GM18517 (cell line): Measurements from ENCODE around the gene CD247.

Experiments
- ATAC-seq: cut with Tn5 transposase; IDR thresholded peaks from one replicate; pipeline ENCODE4 v1.9.1; 2021; ENCODE audit warnings: mild to moderate bottlenecking, moderate library complexity; ENCODE audit not compliant: unreplicated experiment

CD247 gene

DNA sequence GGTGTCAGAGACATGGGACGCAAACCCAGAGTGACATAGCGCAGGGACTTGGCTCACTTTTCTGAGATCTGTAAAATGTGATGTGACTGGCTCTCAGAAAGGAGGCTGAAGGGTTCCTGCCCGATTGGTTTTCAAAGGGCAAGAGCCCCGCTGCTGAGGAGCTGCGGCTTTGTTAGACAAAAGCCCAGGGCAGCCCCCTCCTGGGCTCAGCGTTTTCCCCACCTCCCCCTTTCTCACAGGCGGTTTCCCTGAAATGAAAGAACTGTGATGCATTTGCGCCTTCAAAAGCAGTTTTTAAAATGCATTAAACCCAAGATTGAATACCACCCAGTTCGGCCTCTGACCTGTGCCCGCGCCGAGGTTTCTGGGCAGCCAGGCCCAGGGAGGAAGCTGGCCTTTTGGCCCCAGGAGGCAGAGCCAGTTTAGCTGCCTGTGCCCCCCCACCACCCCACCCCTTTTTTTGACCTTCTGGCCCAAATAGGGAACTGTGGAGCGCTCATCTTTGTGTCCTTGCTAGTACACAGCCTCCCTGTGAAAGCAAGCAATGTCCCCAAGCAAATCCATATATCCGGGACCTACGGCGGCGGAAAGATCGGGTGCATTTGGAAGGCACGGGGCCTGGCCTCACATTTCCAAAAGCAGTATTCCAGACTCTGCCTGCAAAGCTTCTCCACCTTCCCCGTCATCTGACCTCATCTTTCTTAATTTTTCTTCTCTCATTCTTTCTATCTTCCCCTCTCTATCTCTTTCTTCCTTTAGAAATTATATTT is 28.6 kb downstream of the CD247 start:
- no peak for ATAC-seq

DNA sequence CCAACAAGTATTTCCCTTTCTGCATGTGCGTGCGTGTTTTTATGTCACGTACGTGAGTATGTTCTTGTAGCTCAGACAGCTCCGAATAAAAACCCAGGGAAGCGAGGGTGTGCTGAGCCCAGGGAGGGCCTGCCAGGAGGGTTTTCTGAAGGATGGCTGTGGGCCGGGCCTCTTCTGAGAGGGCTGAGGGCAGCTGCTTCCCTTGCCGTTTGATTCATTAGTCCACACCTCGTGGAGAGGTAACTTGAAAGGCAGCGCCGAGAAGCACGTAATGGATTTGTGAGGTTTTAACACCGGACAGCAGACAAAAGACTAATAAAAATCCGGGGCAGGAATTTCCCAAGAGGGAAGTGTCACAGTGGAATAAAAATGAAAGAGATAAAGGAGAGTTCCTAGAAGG is 29.5 kb downstream of the CD247 start:
- ATAC-seq = no peak

DNA sequence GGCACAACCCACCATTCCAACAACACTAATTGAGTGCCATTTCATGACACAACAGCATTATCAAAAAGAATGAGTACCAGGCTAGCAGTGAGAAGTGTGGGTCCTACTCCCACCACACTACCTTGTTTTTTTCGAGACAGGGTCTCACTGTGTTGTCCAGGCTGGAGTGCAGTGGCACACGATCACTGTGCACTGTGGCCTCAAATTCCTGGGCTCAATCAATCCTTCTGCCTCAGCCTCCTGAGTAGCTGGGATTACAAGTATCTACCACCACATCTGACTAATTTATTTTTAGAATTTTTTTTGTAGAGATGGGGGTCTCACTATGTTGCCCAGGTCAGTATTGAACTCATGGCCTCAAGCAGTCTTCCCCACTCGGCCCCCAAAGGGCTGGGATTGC is 30.7 kb downstream of the CD247 start:
- no peak for ATAC-seq

DNA sequence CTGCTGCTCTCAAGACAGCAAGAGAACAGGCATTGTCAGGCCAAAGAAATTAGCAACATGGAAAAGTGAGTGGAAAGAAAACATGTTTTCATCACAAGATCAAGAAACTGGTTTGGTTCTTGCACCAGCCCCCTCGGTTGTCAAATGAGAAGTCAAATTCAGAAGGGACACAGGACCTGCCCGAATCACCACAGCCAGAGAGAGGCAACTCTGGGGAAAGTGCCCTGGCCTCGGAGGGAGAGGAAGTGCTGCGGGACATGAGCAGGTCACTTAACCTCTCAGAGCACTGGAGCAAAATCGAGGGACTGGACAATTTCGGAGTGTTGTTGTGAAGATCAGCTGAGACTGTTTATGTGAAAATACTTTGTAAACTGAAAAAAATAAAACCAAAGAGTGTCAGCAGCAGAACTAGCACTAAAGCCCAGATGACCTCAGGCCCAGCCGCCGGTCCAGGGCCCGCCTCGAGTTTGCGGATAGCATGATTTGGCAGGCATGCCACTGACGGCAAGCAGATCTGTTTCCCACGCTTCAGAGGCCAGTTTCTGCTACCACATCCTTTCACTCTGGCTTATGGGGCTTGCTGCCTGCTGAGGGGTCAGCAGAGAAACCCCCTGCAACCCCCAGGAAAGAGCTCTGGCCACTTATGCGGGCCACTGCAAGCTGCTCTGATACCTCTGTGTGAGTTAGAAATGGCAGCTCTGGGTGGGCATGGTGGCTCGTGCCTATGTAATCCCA is 32.1 kb downstream of the CD247 start:
- no peak for ATAC-seq

DNA sequence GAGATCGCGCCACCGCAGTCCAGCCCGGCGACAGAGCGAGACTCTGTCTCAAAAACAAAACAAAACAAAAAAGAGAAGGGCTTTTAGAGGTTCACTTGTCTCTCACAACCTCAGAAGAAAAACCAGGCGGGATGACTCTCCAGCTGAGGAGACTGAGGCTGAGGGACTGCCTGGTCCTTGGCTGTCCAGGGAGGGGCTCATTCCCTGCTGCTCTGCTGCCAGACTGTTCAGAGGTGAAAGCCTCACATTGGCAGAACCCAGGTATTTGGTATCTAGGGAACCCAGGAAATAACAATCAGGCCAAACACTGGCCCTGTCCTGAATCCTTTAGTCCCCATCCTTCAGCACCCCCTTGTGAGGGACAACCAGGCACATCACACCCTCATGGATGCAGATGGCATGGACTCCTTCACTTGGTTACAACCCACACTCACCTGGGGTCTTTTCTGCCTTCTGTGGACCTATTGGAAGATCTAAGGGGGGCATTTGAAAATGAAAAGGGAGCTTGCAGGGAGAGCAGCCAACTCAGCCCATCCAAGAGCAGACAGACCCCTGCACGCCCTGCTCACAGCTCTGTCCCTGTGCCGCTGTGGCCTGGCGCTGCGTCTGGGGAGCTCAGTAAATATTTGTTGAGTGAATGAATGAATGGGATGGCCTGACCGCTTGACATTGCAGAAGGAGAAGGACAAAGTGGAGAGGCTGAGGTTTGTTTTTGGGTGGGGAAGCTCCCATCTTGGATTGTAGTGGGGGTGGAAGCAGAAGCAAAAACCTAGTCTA is 33.4 kb downstream of the CD247 start:
- ATAC-seq = no peak

GRCh38 chr1:167483790-167484189 is 34.5 kb downstream of the CD247 start:
- ATAC-seq = no peak

DNA sequence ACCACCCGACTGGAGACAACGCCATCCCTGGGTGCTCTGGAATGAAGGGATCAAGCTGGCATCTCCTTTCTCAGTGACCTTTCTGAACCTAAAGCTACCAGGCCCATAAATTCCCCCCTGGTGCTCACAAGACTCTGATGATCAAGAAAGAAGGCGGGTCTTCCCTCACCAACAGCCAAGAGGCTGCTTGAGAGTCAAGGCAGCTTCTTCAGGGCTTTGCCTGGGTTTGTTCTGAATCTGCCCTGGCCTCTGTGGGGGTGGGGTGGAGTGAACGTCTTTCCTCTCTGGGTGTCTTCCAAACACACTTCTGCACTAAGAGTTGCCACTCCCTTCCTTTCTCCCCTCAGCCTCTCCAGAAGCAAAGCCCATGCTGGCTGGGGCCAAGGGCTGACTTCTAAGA is 36.1 kb downstream of the CD247 start:
- no peak for ATAC-seq

DNA sequence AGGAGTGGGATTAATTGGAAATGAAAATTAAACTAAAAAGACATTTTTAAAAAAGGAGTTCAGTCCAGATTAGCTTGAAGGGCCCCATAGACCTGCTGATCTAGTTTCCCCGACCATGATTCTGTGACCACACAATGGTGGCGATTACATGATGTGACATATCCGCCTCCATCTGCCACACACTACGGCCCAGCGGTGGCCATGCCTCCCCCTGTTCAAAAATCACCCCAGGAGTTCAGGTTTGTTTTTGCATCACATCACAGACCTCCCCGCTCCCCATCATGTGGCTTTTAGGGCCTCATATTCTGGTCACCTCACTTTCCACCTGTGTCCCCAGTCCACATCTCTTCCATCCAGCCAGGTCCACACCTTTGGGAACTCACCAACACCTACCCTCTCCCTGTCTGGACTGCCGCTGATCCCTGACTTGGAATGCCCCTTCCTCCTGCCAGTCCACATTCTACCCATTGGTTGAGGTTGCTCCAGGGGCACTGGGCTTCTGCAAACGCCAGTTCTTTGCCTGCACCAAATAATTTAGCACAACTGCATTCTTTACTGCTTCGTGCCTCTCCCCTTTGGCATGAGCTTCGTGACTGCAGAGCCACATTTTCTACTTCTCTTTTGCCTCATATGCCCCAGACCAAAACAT is 38.9 kb downstream of the CD247 start:
- no peak for ATAC-seq

DNA sequence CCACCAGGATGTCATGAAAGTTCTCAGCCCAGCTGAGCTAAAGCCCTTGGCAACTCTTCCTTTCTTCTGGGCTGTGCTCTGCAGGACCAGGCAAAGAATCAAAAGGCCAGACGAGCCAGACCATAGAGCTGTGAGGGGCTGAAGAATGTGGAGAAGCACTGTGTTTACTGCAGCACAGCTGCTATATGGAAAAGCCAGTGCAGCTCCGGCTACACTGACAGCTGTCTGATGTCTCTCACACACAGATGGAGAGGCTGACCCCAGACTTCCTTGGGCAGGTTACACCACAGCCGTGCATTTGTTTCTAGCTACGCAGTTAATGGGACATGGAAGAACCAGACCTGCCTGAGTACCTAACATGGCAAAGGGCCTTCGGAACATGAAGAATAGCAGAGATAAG is 40.3 kb downstream of the CD247 start:
- no peak for ATAC-seq

DNA sequence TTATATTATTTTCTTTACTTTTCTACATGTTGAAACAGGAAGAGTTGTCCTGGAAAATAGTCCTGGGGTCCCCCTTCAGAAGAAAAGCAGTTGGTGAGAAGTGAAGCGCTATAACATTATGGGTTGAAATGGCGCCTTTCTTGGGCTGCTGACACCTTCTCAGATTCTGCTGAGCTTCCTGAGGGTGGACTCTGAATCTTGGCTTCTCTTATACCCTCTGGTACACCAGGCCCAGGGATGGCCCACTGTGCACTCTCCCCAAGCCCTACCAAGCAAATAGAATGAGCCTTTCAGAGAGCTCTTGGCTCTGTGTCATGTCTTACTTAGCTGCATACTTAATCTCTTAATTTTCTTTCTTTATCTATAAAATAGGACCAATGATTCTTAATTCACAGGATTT is 42.3 kb downstream of the CD247 start:
- no peak for ATAC-seq

DNA sequence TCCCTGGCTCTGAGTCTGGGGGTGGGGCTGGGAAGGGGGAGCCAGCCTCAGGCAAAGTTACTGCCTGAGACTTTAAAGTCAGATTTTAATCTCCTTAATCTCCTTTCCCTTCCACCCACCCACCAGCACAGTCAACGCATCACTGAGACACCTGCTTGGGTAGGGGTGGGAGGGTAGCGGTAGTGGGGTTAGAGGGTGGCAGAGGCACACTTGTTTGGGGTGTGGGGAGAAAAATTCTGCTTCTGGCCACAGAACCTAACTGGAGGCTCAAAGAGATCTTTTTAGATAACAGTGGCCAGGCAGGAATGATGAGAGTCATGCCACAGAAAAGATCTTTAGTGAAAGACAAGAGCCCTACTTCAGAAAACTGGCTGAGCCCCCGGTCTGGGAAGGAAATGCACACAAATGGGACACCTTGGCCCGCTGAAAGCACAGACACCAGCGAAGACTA is 44.1 kb downstream of the CD247 start:
- ATAC-seq = no peak

GRCh38 chr1:167473761-167474160 is 44.6 kb downstream of the CD247 start:
- ATAC-seq = no peak

- no peak for ATAC-seq
Measured at GRCh38 chr1:167472752-167473521, 45.4 kb downstream of the CD247 start.

DNA sequence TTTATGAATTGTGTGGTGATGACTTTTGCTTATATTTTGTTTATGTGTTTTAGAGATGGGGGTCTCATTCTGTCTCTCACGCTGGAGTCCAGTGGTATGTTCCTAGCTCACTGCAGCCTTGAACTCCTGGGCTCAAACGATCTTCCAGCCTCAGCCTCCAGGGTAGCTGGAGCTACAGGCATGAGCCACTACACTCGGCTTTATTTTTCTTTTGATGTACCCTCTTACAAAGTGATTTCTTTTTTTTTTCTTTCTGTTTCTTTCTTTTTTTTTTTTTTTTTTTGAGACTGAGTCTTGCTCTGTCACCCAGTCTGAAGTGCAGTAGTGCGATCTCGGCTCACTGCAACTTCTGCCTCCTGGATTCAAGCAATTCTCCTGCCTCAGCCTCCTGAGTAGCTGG is 46.8 kb downstream of the CD247 start:
- no peak for ATAC-seq

DNA sequence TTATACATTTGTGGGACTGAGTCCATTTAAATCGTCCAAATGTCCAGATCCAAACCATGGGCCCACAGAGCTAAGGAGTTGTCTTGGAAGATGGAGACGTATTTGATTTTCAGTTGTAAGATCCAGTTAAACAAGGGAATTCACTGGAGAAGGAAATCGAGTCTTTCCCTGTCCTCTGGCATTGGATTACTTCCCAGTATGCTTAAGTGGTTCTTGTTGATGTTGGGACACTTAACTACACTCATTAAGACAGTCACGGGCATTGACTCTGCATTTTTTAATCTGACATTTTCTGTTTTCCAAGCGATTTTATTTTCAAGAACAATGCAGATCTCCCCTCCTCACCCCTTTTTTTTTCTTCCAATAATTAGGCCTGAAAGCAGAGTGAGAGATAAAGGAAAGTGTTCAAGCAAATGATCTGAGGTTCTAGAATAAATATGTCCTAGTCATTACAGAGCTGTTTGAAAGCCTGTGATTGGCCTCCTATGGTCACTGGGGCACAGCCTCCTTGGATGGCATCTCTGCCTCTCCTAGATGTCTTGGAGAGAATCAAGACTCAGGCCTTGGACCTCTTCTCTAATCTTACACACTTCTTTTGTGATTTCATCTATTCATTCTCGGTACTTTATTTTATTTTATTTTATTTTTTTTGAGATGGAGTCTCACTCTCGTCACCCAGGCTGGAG is 48.9 kb downstream of the CD247 start:
- ATAC-seq = no peak

DNA sequence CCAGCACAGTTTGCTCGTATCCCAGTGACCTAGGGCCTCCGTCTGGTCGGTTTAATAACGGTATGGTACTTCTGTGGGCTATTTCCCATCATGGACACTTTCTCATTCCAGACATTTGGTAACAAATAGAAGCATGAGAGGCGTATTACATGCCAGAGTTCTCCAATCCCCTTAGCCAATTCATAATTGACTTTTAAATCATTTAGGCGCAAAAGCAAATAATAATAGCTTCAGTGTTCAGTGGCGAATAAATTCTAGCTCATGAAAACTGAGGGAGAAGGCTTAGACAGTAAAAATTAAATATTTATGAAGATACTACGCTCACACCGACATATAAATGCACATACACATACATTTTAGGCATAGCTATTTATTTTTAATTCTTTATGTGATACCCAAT is 50.6 kb downstream of the CD247 start:
- no peak for ATAC-seq

GRCh38 chr1:167467126-167467710 is 51.1 kb downstream of the CD247 start:
- no peak for ATAC-seq

DNA sequence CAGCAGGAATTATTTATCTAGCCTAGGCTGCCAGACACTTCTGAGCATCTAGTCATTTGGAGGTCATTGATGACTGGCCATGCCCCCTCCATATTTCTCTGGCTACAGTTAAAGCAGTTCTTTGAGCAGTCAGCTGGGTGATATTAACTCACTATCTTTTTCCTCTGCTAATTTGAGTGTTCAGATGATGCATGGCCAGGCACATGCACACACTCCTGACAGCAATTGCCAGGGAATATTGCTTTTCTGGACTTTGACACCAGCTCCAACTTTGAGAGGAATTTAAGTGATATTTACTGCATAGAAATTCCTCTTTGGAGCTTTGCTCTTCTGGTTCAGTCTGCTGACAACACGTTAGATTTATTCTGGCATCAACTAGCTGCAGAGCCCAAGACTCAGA is 52.6 kb downstream of the CD247 start:
- ATAC-seq = no peak

DNA sequence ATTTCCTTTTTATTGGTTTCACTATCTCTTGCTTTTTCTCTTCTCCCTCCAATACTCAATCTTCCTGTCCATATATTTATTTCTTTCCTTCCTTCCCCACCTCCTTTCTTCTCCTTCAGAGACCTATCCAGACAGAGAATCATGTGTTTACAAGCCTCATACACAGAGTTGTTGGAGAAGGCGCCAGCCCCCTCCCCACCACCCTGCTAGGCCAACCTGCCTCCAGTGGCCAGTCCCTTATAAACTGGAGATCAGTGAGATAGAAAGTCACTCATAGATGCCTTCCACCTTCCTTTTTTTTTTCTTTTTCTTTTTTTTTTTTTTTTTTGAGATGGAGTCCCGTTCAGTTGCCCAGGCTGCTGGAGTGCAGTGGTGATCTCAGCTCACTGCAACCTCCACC is 53.3 kb downstream of the CD247 start:
- ATAC-seq = no peak
